ENCODE data around the gene C4A.
"Not testable (repeated sequence)": the region's sequence is repeated elsewhere in the genome, so short reads cannot be mapped to it uniquely, and the experiment has no call there.

The C4A gene

GRCh38 chr6:32049149-32049548 lies 67.3 kb downstream of the C4A start:
- DNase-seq (ENCODE audit: low read depth in 2 of 2): not testable (repeated sequence)

GRCh38 chr6:32049736-32050135 lies 67.9 kb downstream of the C4A start:
- not testable (repeated sequence) for DNase-seq (ENCODE audit: low read depth in 2 of 2)

GRCh38 chr6:32050562-32050961 lies 68.7 kb downstream of the C4A start:
- DNase-seq (ENCODE audit: low read depth in 2 of 2): no peak
